Upper lobe of left lung (tissue), 4 donors: ENCODE results near the gene EEF2K.

ENCODE experiments used
- POLR2A ChIP-seq, 4 donors: fragments of 450-650 bp; IDR thresholded peaks; one replicate each; pipeline ENCODE4 v1.5.1; 2016 to 2017; ENCODE audit warnings: antibody characterized with exemption in 4 of 4, mild to moderate bottlenecking in 2 of 4
- POLR2AphosphoS5 ChIP-seq, 2 donors: sonication (generic); formaldehyde crosslinking; IDR thresholded peaks; one replicate each; pipeline ENCODE4 v1.5.1; 2017; ENCODE audit warnings: antibody characterized with exemption in 2 of 2

- peak in 1 of 4 donors; percentile 29 for TF ChIP-seq POLR2A (IDR thresholded peaks at IDR 0.05)
- peak in 1 of 2 donors; percentile 41 for TF ChIP-seq POLR2AphosphoS5 (IDR thresholded peaks at IDR 0.05)
Measured at GRCh38 chr16:22297871-22298733, 92.0 kb downstream of the EEF2K start.
